Measurements from ENCODE around the gene TMCO5A.

Gene TMCO5A

GRCh38 chr15:37934340-37934739 is at the start of gene TMCO5A:
TSS of gene TMCO5A (plus strand) at chr15:37934640. CDS start at chr15:37936324, 1,684 bp downstream.
- Histone ChIP-seq H3K27ac (no peak within 1 kb of the TSS), H3K4me3 (no peak within 1 kb of the TSS)
- DNase-seq (ENCODE audit: low spot score) = no peak
- TF ChIP-seq CTCF (IDR thresholded peaks at IDR 0.05) = no peak

GRCh38 chr15:37885651-37886050 is 48.8 kb upstream of the TMCO5A start:
- no peak overlapping the region for H3K27ac ChIP-seq
- no peak for TF ChIP-seq CTCF (IDR thresholded peaks at IDR 0.05)
- no peak overlapping the region for H3K4me3 ChIP-seq
- no peak for DNase-seq (ENCODE audit: low spot score)

GRCh38 chr15:37888356-37888755 is 46.1 kb upstream of the TMCO5A start:
- no peak overlapping the region for H3K27ac ChIP-seq
- DNase-seq (ENCODE audit: low spot score) = no peak
- no peak overlapping the region for H3K4me3 ChIP-seq
- TF ChIP-seq CTCF (IDR thresholded peaks at IDR 0.05) = no peak

- DNase-seq (ENCODE audit: low spot score) = no peak
- peak; percentile 47 for TF ChIP-seq CTCF (IDR thresholded peaks at IDR 0.05)
- Histone ChIP-seq H3K27ac (no peak overlapping the region), H3K4me3 (no peak overlapping the region)
Measured at GRCh38 chr15:37891766-37892368, 42.6 kb upstream of the TMCO5A start.

- no peak overlapping the region for H3K27ac ChIP-seq
- no peak for TF ChIP-seq CTCF (IDR thresholded peaks at IDR 0.05)
- DNase-seq (ENCODE audit: low spot score) = no peak
- H3K4me3 ChIP-seq = no peak overlapping the region
Measured at GRCh38 chr15:37893309-37893708, 41.1 kb upstream of the TMCO5A start.

- TF ChIP-seq CTCF (IDR thresholded peaks at IDR 0.05) = no peak
- no peak for DNase-seq (ENCODE audit: low spot score)
- Histone ChIP-seq H3K27ac (no peak overlapping the region), H3K4me3 (no peak overlapping the region)
Measured at GRCh38 chr15:37898362-37898761, 36.1 kb upstream of the TMCO5A start.
